ENCODE data around the gene IARS1. TPM values are rescaled to one million over a fixed set of nuclear protein-coding genes. Genes with fewer than 3 reads are reported as not detected.

IARS1 gene
- total RNA-seq, 4 donors from 2014 or later = 25.4 to 70.7 (median 48.0) TPM

DNA sequence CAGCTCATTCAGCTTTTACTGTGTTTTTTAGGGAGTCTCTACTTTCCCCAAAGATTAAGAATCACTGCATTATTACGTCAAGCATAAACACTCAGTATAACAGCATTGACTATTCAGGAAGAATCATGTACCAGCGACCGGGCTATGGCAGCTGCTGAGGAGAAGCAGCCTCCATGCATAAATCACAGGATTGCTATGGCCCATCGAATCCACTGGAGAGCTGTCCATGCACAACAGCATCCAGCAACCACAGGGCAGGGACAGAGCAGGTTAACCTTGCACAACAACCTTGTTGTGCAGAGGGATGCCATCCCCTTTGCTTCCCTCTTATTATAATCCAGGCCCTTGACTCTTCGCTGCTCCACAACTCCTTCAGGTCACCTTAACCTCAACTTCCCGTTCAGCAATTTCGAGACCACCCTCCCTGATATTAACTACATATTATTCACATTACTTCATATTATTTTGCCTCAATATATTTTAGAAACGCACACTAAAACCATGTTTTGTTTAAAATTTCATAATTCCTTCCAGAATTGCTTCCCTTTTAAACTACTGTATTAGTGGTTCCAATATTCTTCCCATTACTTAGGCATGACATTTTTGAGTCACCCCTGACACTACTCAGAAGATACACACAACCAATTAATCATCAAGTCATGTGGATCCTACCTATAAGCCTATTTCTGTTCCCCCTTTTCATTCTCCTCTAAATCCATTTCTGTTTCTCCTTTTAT, 991 bp downstream of the IARS1 start:
- in situ Hi-C loops (cut with MboI; ENCODE audit: low pct_ligation_motif_present in 1 of 4, low pct_unique_long_range_greater_than_20kb in 1 of 4, low sequenced_read_pairs in 3 of 4) = no loop called here
- intact Hi-C loops (cut with DNase I; ENCODE audit: low total_unique reads) = loop anchor here (10.0 kb wide), 1 partner anchor 158 kb away; no protein-coding TSS in a partner anchor
- Histone ChIP-seq H3K4me3 (peak overlapping the region; percentile 58 to 86 (median 72)), H3K9me3 (no peaks in the 10 kb centered on the region), H3K27me3 (no peaks in the 10 kb centered on the region), H3K36me3 (peaks cover 0 to 12% (median 2%) of the 10 kb centered on the region in 4 donors), H3K4me1 (peaks cover 7 to 31% (median 17%) of the 10 kb centered on the region in 4 donors), H3K27ac (peak overlapping the region; percentile 79 to 85 (median 82))
- no peak for TF ChIP-seq EP300 (IDR thresholded peaks at IDR 0.05; ENCODE audit: low read depth)
- no peak for TF ChIP-seq POLR2A (IDR thresholded peaks at IDR 0.05)
- TF ChIP-seq, protein P1, sequence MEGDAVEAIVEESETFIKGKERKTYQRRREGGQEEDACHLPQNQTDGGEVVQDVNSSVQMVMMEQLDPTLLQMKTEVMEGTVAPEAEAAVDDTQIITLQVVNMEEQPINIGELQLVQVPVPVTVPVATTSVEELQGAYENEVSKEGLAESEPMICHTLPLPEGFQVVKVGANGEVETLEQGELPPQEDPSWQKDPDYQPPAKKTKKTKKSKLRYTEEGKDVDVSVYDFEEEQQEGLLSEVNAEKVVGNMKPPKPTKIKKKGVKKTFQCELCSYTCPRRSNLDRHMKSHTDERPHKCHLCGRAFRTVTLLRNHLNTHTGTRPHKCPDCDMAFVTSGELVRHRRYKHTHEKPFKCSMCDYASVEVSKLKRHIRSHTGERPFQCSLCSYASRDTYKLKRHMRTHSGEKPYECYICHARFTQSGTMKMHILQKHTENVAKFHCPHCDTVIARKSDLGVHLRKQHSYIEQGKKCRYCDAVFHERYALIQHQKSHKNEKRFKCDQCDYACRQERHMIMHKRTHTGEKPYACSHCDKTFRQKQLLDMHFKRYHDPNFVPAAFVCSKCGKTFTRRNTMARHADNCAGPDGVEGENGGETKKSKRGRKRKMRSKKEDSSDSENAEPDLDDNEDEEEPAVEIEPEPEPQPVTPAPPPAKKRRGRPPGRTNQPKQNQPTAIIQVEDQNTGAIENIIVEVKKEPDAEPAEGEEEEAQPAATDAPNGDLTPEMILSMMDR (IDR thresholded peaks at IDR 0.05) = no peak
- TF ChIP-seq POLR2AphosphoS5 (IDR thresholded peaks at IDR 0.05) = no peak
- 8 to 48% methylated on average over 3 to 8 of the region's 8 CpGs for WGBS, 2 donors (ENCODE audit: low coverage in 1 of 2)
- DNase-seq = no peak

DNA sequence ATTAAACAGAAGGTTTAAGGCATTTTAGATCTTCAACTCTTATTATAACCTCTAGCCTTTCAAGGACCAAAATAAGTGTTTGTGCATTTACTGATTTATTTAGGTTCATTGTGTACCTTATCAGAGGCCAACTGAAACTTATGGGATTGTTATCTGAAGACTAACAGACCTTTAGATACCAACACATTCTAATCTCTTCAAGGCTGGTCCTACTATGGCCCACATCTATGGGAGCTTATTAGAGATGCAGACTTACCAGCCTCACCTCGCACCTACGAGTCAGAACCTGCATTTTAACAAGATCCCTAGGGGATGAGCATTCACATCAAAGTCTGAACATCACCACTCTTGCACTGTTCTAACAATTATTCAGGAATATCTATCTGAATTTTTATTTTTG, 1.9 kb downstream of the IARS1 start:
- H3K4me3 ChIP-seq = no peak overlapping the region
- WGBS, 2 donors (ENCODE audit: low coverage in 1 of 2) = 82 to 87% methylated on average over 2 of the region's 2 CpGs
- TF ChIP-seq, protein P1 (IDR thresholded peaks at IDR 0.05) = no peak
- TF ChIP-seq POLR2AphosphoS5 (IDR thresholded peaks at IDR 0.05) (no peak), POLR2A (IDR thresholded peaks at IDR 0.05) (no peak), EP300 (IDR thresholded peaks at IDR 0.05; ENCODE audit: low read depth) (no peak)
- no peaks in the 10 kb centered on the region for H3K27me3 ChIP-seq
- DNase-seq = no peak
- H3K4me1 ChIP-seq = peaks cover 7 to 31% (median 17%) of the 10 kb centered on the region in 4 donors
- peaks cover 0 to 4% (median 0%) of the 10 kb centered on the region in 4 donors for H3K36me3 ChIP-seq
- H3K27ac ChIP-seq = no peak overlapping the region
- in situ Hi-C loops (cut with MboI; ENCODE audit: low pct_ligation_motif_present in 1 of 4, low pct_unique_long_range_greater_than_20kb in 1 of 4, low sequenced_read_pairs in 3 of 4) (no loop called here), intact Hi-C loops (cut with DNase I; ENCODE audit: low total_unique reads) (loop anchor here (10.0 kb wide), 1 partner anchor 157 kb away; no protein-coding TSS in a partner anchor)
- no peaks in the 10 kb centered on the region for H3K9me3 ChIP-seq

DNA sequence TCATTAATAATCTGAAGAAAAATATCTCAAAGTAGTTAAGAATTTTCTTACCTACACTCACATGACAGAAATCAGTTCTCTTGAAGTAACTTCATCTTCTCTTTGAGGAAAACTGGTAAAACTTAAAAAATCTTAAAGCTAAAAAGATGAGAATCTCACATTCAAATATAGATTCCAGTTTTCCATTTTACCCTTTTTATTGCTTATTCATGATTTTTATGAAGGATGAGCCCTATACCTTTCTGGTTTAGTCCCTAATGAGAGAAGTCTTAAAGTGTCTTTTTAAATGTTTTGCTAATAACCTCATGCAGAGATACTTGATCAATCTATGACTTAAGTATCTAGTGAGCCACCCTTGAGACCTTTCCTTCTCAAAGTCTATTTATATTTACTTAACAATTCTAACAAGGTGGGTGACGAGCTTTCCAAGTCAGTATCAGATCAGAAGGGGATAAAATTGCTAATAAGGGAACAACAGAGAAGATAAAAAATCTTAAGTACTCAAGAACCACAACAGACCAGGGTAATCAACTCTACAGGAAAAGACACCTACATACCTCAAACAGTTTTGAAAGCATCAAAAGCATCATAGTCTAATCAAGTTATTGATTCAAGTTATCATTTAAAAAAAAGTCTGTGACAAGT, 2.6 kb downstream of the IARS1 start:
- Histone ChIP-seq H3K27ac (no peak overlapping the region), H3K27me3 (no peaks in the 10 kb centered on the region), H3K36me3 (peaks cover 0 to 8% (median 3%) of the 10 kb centered on the region in 4 donors), H3K9me3 (no peaks in the 10 kb centered on the region), H3K4me1 (peaks cover 7 to 31% (median 17%) of the 10 kb centered on the region in 4 donors), H3K4me3 (no peak overlapping the region)
- intact Hi-C loops (cut with DNase I; ENCODE audit: low total_unique reads) (loop anchor here (10.0 kb wide), 1 partner anchor 156 kb away; no protein-coding TSS in a partner anchor), in situ Hi-C loops (cut with MboI; ENCODE audit: low pct_ligation_motif_present in 1 of 4, low pct_unique_long_range_greater_than_20kb in 1 of 4, low sequenced_read_pairs in 3 of 4) (no loop called here)
- WGBS, 2 donors (ENCODE audit: low coverage in 1 of 2) = 68 to 80% methylated on average over 1 of the region's 1 CpG
- no peak for TF ChIP-seq POLR2A (IDR thresholded peaks at IDR 0.05)
- TF ChIP-seq POLR2AphosphoS5 (IDR thresholded peaks at IDR 0.05) = no peak
- TF ChIP-seq EP300 (IDR thresholded peaks at IDR 0.05; ENCODE audit: low read depth) = no peak
- TF ChIP-seq, protein P1 (IDR thresholded peaks at IDR 0.05) = no peak
- DNase-seq = no peak

DNA sequence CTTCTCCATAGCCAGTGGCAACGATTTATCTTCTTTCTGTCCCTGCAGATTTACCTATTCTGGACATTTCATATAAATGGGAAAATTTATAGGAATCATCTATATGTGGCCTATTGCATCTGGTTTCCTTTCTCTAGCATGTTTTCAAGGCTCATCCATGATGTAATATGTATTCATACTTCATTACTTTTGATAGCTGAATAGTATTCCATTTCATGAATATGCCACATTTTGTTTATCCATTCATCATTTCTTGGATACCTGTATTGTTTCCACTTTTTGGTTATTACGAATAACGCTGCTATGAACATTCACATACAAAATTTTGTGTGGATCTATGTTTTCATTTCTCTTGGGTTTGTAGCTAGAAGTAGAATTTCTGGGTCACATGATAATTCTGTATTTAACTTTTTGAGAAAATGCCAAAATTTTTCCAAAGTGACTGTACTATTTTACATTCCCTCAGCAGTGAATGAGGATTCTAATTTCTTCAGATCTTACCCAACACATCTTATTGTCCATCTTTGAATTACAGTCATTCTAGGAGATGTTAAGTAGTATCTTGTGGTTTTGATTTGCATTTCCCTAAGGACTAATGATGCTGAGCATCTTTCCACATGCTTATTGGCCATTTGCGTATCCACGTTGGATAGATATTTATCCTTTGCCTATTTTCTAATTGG, 3.6 kb downstream of the IARS1 start:
- H3K36me3 ChIP-seq = peaks cover 0 to 19% (median 4%) of the 10 kb centered on the region in 4 donors
- no peaks in the 10 kb centered on the region for H3K9me3 ChIP-seq
- no peak for DNase-seq
- TF ChIP-seq, protein P1 (IDR thresholded peaks at IDR 0.05) = no peak
- TF ChIP-seq EP300 (IDR thresholded peaks at IDR 0.05; ENCODE audit: low read depth) (no peak), POLR2AphosphoS5 (IDR thresholded peaks at IDR 0.05) (no peak), POLR2A (IDR thresholded peaks at IDR 0.05) (no peak)
- in situ Hi-C loops (cut with MboI; ENCODE audit: low pct_ligation_motif_present in 1 of 4, low pct_unique_long_range_greater_than_20kb in 1 of 4, low sequenced_read_pairs in 3 of 4) (no loop called here), intact Hi-C loops (cut with DNase I; ENCODE audit: low total_unique reads) (loop anchor here (10.0 kb wide), 1 partner anchor 155 kb away; no protein-coding TSS in a partner anchor)
- no peak overlapping the region for H3K27ac ChIP-seq
- no peak overlapping the region for H3K4me3 ChIP-seq
- H3K4me1 ChIP-seq = peaks cover 7 to 29% (median 17%) of the 10 kb centered on the region in 4 donors
- WGBS, 2 donors (ENCODE audit: low coverage in 1 of 2) = 83 to 98% methylated on average over 5 of the region's 5 CpGs
- H3K27me3 ChIP-seq = no peaks in the 10 kb centered on the region
